Measurements from ENCODE around the gene EEF1A2.

DNA sequence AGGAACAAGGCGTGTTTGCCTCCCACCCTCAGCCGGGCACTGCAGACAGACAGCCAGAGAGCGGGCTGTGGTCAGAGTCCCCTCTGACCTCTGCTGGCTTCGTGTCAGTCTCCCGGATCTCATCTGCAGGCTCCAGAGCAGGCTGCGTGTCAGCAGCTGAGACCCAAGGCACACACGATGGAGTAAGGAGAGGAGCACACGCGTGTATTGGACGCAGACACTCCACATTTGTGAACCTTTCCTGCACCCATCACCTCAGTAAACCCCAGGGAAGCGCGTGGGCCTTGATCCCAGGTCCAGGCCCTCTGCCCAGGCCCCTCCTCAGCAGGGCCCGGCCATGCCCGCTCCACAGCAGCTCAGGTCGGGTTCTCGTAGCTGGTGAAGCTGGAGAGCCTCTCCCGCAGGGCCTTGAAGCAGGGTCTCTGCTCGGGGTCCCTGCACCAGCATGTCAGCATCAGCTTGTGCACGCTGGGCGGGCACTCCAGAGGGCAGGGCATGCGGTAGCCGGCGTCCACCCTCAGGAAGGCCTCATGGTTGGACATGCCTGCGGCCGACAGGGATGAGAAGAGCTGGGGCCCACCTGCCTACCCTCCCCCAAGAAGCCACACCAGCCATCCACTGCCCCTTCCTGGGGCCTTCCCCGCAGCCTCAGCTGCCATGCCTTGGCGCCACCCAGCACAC, 30.4 kb upstream of the EEF1A2 start:
- TF ChIP-seq CTCF (IDR thresholded peaks at IDR 0.05; ENCODE audit: insufficient read depth, low read depth, low read length) (no peak), EZH2 (IDR thresholded peaks at IDR 0.05; ENCODE audit: insufficient read depth, low read length) (no peak)

All from astrocyte (in vitro differentiated cells and primary cell).